K562 (cell line): Measurements from ENCODE around the gene INVS.

Source experiments
- CHD4 ChIP-seq: fragments of 200-600 bp; sonication (generic); IDR thresholded peaks from 3 replicates; pipeline ENCODE4 v1.6.1; 2012; ENCODE audit warnings: low read depth, mild to moderate bottlenecking, mixed read lengths, low read length, inconsistent platforms; ENCODE audit not compliant: insufficient read depth, insufficient replicate concordance, poor library complexity, severe bottlenecking
- EGR1 ChIP-seq: fragments of 450-650 bp; conservative IDR thresholded peaks from 2 replicates; pipeline ENCODE4 v1.6.1; 2017; ENCODE audit warnings: mild to moderate bottlenecking
- FOXA1 ChIP-seq: fragments of 450-650 bp; IDR thresholded peaks from 2 replicates; pipeline ENCODE4 v1.6.1; 2016; ENCODE audit warnings: mild to moderate bottlenecking, borderline replicate concordance
- PHF20 ChIP-seq: fragments of 450-650 bp; IDR thresholded peaks from 2 replicates; pipeline ENCODE4 v1.6.1; 2018; ENCODE audit not compliant: partially characterized antibody
- POLR2A ChIP-seq: fragments of 450-650 bp; conservative IDR thresholded peaks from 2 replicates; pipeline ENCODE4 v1.6.1; 2016
- RAD21 ChIP-seq, 2 experiments: fragments of 250-450 bp in 1 of 2; fragments of 450-650 bp in 1 of 2; sonication (Bioruptor Pico) in 1 of 2; formaldehyde crosslinking in 1 of 2; IDR thresholded peaks in 1 of 2; conservative IDR thresholded peaks in 1 of 2; 2 replicates each; pipeline versions ENCODE4 v1.4.0 to v1.8.0; 2020 to 2022; ENCODE audit warnings: mild to moderate bottlenecking in 2 of 2, moderate library complexity in 1 of 2
- ZBED1 ChIP-seq: IDR thresholded peaks from 2 replicates; pipeline ENCODE4 v1.6.1; 2014
- ZFP36 ChIP-seq: fragments of 150-350 bp; IDR thresholded peaks from 2 replicates; pipeline ENCODE4 v1.6.1; 2018; ENCODE audit warnings: low read length, low read depth; ENCODE audit not compliant: partially characterized antibody
- ZNF324 ChIP-seq: fragments of 250-450 bp; sonication (Bioruptor Pico); IDR thresholded peaks from 2 replicates; pipeline ENCODE4 v1.4.0; 2020; ENCODE audit warnings: mild to moderate bottlenecking
- ZNF436 ChIP-seq: fragments of 250-450, 450-650 bp; sonication (Bioruptor Pico); formaldehyde crosslinking; IDR thresholded peaks from 2 replicates; pipeline ENCODE4 v1.7.0; 2020; ENCODE audit warnings: mild to moderate bottlenecking
- ZNF507 ChIP-seq: conservative IDR thresholded peaks from 2 replicates; pipeline ENCODE4 v1.6.1; 2017; ENCODE audit warnings: missing genetic modification characterization, missing compliant biosample characterization
- TF ChIP-seq, protein P1 (sequence below): fragments of 250-450 bp; sonication (Bioruptor Pico); IDR thresholded peaks from 2 replicates; pipeline ENCODE4 v1.5.0; 2021; ENCODE audit warnings: mild to moderate bottlenecking, borderline replicate concordance
- TF ChIP-seq, protein P2 (sequence below): fragments of 250-450 bp; sonication (Bioruptor Pico); IDR thresholded peaks from 2 replicates; pipeline ENCODE4 v1.8.0; 2022; ENCODE audit warnings: moderate library complexity, mild to moderate bottlenecking, inconsistent platforms

DNA sequence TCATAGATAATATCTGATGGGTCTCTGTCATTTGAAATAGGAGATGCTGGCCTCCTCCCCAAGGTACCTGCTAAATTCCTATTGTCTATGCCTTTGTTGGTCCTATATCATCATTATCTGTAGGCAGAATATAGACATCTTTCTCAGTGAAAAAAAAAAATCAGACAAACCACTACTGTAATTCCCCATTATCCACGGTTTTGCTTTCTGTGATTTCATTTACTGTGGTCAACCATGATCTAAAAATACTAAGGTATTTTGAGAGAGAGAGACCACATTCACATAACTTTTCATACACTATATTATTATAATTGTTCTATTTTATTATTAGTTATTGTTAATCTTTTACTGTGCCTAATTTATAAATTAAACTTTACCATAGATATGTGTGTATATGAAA, 122.5 kb downstream of the INVS start:
- TF ChIP-seq POLR2A (no peak), ZNF507 (tag) (no peak), ZNF436 (CRISPR knock-in tag) (no peak), PHF20 (no peak), ZFP36 (no peak), RAD21 (CRISPR knock-in tag; conservative IDR thresholded peaks at IDR 0.05 in 1 of 2, IDR thresholded peaks at IDR 0.05 in 1 of 2) (no peak), ZBED1 (no peak), ZNF324 (CRISPR knock-in tag) (no peak), CHD4 (no peak), FOXA1 (no peak), EGR1 (no peak)
- TF ChIP-seq, protein P1, sequence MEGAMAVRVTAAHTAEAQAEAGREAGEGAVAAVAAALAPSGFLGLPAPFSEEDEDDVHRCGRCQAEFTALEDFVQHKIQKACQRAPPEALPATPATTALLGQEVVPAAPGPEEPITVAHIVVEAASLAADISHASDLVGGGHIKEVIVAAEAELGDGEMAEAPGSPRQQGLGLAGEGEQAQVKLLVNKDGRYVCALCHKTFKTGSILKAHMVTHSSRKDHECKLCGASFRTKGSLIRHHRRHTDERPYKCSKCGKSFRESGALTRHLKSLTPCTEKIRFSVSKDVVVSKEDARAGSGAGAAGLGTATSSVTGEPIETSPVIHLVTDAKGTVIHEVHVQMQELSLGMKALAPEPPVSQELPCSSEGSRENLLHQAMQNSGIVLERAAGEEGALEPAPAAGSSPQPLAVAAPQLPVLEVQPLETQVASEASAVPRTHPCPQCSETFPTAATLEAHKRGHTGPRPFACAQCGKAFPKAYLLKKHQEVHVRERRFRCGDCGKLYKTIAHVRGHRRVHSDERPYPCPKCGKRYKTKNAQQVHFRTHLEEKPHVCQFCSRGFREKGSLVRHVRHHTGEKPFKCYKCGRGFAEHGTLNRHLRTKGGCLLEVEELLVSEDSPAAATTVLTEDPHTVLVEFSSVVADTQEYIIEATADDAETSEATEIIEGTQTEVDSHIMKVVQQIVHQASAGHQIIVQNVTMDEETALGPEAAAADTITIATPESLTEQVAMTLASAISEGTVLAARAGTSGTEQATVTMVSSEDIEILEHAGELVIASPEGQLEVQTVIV (CRISPR knock-in tag), result no peak
- TF ChIP-seq, protein P2, sequence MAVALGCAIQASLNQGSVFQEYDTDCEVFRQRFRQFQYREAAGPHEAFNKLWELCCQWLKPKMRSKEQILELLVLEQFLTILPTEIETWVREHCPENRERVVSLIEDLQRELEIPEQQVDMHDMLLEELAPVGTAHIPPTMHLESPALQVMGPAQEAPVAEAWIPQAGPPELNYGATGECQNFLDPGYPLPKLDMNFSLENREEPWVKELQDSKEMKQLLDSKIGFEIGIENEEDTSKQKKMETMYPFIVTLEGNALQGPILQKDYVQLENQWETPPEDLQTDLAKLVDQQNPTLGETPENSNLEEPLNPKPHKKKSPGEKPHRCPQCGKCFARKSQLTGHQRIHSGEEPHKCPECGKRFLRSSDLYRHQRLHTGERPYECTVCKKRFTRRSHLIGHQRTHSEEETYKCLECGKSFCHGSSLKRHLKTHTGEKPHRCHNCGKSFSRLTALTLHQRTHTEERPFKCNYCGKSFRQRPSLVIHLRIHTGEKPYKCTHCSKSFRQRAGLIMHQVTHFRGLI (CRISPR knock-in tag), result no peak
